Kidney epithelial cell (primary cell): Measurements from ENCODE around the gene RBMS1. TPM values are rescaled to one million over a fixed set of nuclear protein-coding genes. Genes with fewer than 3 reads are reported as not detected.

Source experiments
- DNase-seq: peaks from one replicate; pipeline ENCODE4 v3.0.0-alpha.2; 2010; ENCODE audit warnings: low read depth
- H3K27me3 ChIP-seq: 2 replicates; pipeline ENCODE4 v1.6.0; 2011; ENCODE audit warnings: low read length; ENCODE audit not compliant: control insufficient read depth, insufficient read depth
- H3K36me3 ChIP-seq: 2 replicates; pipeline ENCODE4 v1.5.1; 2011; ENCODE audit warnings: low read length; ENCODE audit not compliant: control insufficient read depth, insufficient read depth
- H3K4me3 ChIP-seq: 2 replicates; pipeline ENCODE4 v1.5.1; 2011; ENCODE audit warnings: low read depth, mild to moderate bottlenecking, control low read depth, low read length
- CTCF ChIP-seq: IDR thresholded peaks from 2 replicates; pipeline ENCODE4 v1.5.1; 2011; ENCODE audit warnings: mild to moderate bottlenecking, moderate library complexity, low read length, control low read depth, inconsistent platforms; ENCODE audit not compliant: insufficient read depth, poor library complexity, severe bottlenecking
- total RNA-seq: library from RNA; depleted of rRNA; stranded (reverse); fragments of >200 nt; gene quantifications from 2 replicates; pipeline ENCODE4 v1.2.3, GENCODE V29; 2015

RBMS1 gene
- total RNA-seq, 1 donor from 2014 or later, result 52.5 TPM

GRCh38 chr2:160319700-160320099, 173.9 kb downstream of the RBMS1 start:
- DNase-seq, result no peak
- no peak for TF ChIP-seq CTCF
- no peak overlapping the region for H3K4me3 ChIP-seq
- H3K27me3 ChIP-seq, result no peaks in the 10 kb centered on the region
- H3K36me3 ChIP-seq, result no peaks in the 10 kb centered on the region

- no peak for DNase-seq
- no peak overlapping the region for H3K4me3 ChIP-seq
- TF ChIP-seq CTCF, result no peak
- no peaks in the 10 kb centered on the region for H3K27me3 ChIP-seq
- no peaks in the 10 kb centered on the region for H3K36me3 ChIP-seq
Observed at GRCh38 chr2:160318218-160318617, 175.4 kb downstream of the RBMS1 start.

- Histone ChIP-seq H3K36me3 (no peaks in the 10 kb centered on the region), H3K27me3 (no peaks in the 10 kb centered on the region), H3K4me3 (no peak overlapping the region)
- TF ChIP-seq CTCF, result no peak
- no peak for DNase-seq
Observed at GRCh38 chr2:160317181-160318099, 176.2 kb downstream of the RBMS1 start.

- Histone ChIP-seq H3K36me3 (no peaks in the 10 kb centered on the region), H3K27me3 (no peaks in the 10 kb centered on the region), H3K4me3 (no peak overlapping the region)
- TF ChIP-seq CTCF, result no peak
- DNase-seq, result no peak
Observed at GRCh38 chr2:160315337-160315736, 178.3 kb downstream of the RBMS1 start.

GRCh38 chr2:160310118-160310828, 183.3 kb downstream of the RBMS1 start:
- H3K27me3 ChIP-seq, result no peaks in the 10 kb centered on the region
- no peak for TF ChIP-seq CTCF
- H3K36me3 ChIP-seq, result no peaks in the 10 kb centered on the region
- no peak overlapping the region for H3K4me3 ChIP-seq
- DNase-seq, result no peak
